Measurements from ENCODE around the gene KNOP1.

DNA sequence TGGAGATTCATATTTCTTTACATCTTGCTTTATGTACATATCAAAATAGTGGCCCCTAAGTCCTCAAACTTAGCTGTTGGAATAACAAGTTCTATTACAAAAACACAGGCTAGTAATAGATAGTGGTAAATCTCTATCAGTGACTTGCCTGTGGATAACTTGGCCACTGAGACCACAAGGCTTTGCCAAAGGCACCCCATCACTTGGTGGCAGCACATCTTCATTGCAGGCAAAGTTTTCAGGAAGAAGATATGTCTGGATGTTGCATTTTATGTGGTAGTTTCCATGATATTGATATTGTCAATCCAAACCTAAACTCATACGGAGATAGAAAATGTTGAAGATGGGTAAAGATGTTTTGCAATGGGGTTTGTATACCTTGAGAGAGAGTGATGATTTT is 58.5 kb downstream of the KNOP1 start:
- TF ChIP-seq, protein P1, sequence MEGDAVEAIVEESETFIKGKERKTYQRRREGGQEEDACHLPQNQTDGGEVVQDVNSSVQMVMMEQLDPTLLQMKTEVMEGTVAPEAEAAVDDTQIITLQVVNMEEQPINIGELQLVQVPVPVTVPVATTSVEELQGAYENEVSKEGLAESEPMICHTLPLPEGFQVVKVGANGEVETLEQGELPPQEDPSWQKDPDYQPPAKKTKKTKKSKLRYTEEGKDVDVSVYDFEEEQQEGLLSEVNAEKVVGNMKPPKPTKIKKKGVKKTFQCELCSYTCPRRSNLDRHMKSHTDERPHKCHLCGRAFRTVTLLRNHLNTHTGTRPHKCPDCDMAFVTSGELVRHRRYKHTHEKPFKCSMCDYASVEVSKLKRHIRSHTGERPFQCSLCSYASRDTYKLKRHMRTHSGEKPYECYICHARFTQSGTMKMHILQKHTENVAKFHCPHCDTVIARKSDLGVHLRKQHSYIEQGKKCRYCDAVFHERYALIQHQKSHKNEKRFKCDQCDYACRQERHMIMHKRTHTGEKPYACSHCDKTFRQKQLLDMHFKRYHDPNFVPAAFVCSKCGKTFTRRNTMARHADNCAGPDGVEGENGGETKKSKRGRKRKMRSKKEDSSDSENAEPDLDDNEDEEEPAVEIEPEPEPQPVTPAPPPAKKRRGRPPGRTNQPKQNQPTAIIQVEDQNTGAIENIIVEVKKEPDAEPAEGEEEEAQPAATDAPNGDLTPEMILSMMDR (IDR thresholded peaks at IDR 0.05) = no peak
- no peak for TF ChIP-seq POLR2A (IDR thresholded peaks at IDR 0.05)

Data from right lobe of liver (tissue), 4 donors.